A549 (cell line): ENCODE results near the gene NR3C1.

ENCODE experiments used
- CTCF ChIP-seq: fragments of >200 bp; sonication (Bioruptor Twin); formaldehyde crosslinking; IDR thresholded peaks from 3 replicates; pipeline ENCODE4 v1.5.1; 2016
- JUN ChIP-seq, 2 experiments: fragments of >200 bp; sonication (Bioruptor Twin); formaldehyde crosslinking; IDR thresholded peaks; 2 replicates in 1 of 2; 3 replicates in 1 of 2; pipeline ENCODE4 v1.6.1; 2016 to 2017
- POLR2A ChIP-seq: IDR thresholded peaks from 2 replicates; pipeline ENCODE4 v1.6.1; 2012; ENCODE audit warnings: mild to moderate bottlenecking, low read length
- POLR2AphosphoS2 ChIP-seq: conservative IDR thresholded peaks from 2 replicates; pipeline ENCODE4 v1.6.1; 2012; ENCODE audit warnings: low read length, improper control_type of control experiment, inconsistent platforms
- RAD21 ChIP-seq, 2 experiments: fragments of >200 bp in 1 of 2; sonication (Bioruptor Twin) in 1 of 2; formaldehyde crosslinking in 1 of 2; IDR thresholded peaks in 1 of 2; conservative IDR thresholded peaks in 1 of 2; 2 replicates in 1 of 2; 3 replicates in 1 of 2; pipeline ENCODE4 v1.6.1; 2012 to 2018; ENCODE audit warnings: inconsistent platforms in 1 of 2
- ZNF302 ChIP-seq: fragments of 250-450 bp; sonication (Bioruptor Pico); IDR thresholded peaks from 2 replicates; pipeline ENCODE4 v1.9.0; 2021; ENCODE audit warnings: inconsistent platforms, mild to moderate bottlenecking, moderate library complexity

- TF ChIP-seq CTCF = no peak
- no peak for TF ChIP-seq RAD21 (conservative IDR thresholded peaks at IDR 0.05 in 1 of 2, IDR thresholded peaks at IDR 0.05 in 1 of 2)
- TF ChIP-seq ZNF302 (CRISPR knock-in tag) = no peak
- no peak for TF ChIP-seq POLR2A
- TF ChIP-seq JUN (IDR thresholded peaks at IDR 0.05) = no peak
- TF ChIP-seq POLR2AphosphoS2 = no peak
Measured at GRCh38 chr5:143271431-143271830, 132.1 kb downstream of the NR3C1 start.
